ENCODE results near the gene PAMR1. TPM values are rescaled to one million over a fixed set of nuclear protein-coding genes. Genes with fewer than 3 reads are reported as not detected.
A peak's percentile ranks its signal among the peaks of the same experiment; 100 is the strongest.

Gene PAMR1
- total and polyA plus RNA-seq, 2 donors (not counting 1 experiment from before 2014, with no cell fraction given), result 120 to 159 TPM

DNA sequence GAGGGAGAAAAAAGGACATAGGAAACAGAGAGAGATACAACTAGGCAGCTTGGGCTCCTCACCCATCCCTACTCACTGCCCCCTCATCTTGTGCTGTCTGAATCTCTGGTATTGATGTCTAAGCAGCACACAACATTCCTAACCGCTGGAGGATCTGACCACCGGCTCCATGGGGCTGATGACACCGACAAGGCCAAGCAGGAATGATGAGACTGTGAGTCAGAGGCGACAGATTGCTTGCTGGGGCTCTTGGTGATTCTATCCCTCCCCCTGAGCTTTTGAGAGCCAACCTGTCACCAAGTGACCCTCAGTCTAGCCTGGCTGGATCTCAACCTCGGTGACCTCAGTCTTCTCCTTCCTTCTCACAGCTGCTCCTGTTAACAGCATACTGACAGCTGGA, 13.8 kb downstream of the PAMR1 start:
- Histone ChIP-seq H3K9ac (ENCODE audit: insufficient read depth, low read length) (no peak overlapping the region), H2AFZ (ENCODE audit: low read length) (no peak overlapping the region), H3K4me1 (ENCODE audit: control insufficient read depth, extremely low read depth, insufficient read depth, low read length) (peaks cover 15% of the 10 kb centered on the region)

GRCh38 chr11:35507688-35508087, 17.7 kb downstream of the PAMR1 start:
- no peaks in the 10 kb centered on the region for H3K27me3 ChIP-seq (ENCODE audit: control insufficient read depth, insufficient read depth, low read length)
- H2AFZ ChIP-seq (ENCODE audit: low read length), result no peak overlapping the region
- H4K20me1 ChIP-seq (ENCODE audit: control insufficient read depth, extremely low read depth, insufficient read depth, low read length), result no peaks in the 10 kb centered on the region
- H3K79me2 ChIP-seq (ENCODE audit: control insufficient read depth, insufficient read depth, low read length), result no peaks in the 10 kb centered on the region
- no peak overlapping the region for H3K9ac ChIP-seq (ENCODE audit: insufficient read depth, low read length)
- H3K27ac ChIP-seq (ENCODE audit: insufficient read depth, low read length), result no peak overlapping the region
- no peak for DNase-seq (ENCODE audit: low read depth in 2 of 2)
- no peak overlapping the region for H3K4me2 ChIP-seq (ENCODE audit: extremely low read depth, insufficient read depth, low read length)
- TF ChIP-seq CTCF (conservative IDR thresholded peaks at IDR 0.05 in 1 of 2, IDR thresholded peaks at IDR 0.05 in 1 of 2; ENCODE audit: low read depth in 1 of 2, low read length in 2 of 2) (no peak), EZH2 (IDR thresholded peaks at IDR 0.05; ENCODE audit: low read length, missing control alignments) (no peak)
- H3K4me3 ChIP-seq (replicated peaks in 1 of 4; ENCODE audit: control extremely low read depth in 1 of 4, insufficient read depth in 1 of 4, low read depth in 3 of 4, low read length in 4 of 4), result no peak overlapping the region
- H3K4me1 ChIP-seq (ENCODE audit: control insufficient read depth, extremely low read depth, insufficient read depth, low read length), result peaks cover 9% of the 10 kb centered on the region
- no peaks in the 10 kb centered on the region for H3K9me3 ChIP-seq (ENCODE audit: control insufficient read depth, insufficient read depth, low read depth, low read length)
- H3K36me3 ChIP-seq (ENCODE audit: control insufficient read depth, insufficient read depth, low read length), result no peaks in the 10 kb centered on the region

More for the DNA sequence above, 13.8 kb downstream of the PAMR1 start:
- Histone ChIP-seq H3K27ac (ENCODE audit: insufficient read depth, low read length) (peak overlapping the region; percentile 33), H3K4me2 (ENCODE audit: extremely low read depth, insufficient read depth, low read length) (no peak overlapping the region), H3K79me2 (ENCODE audit: control insufficient read depth, insufficient read depth, low read length) (no peaks in the 10 kb centered on the region), H4K20me1 (ENCODE audit: control insufficient read depth, extremely low read depth, insufficient read depth, low read length) (no peaks in the 10 kb centered on the region), H3K27me3 (ENCODE audit: control insufficient read depth, insufficient read depth, low read length) (no peaks in the 10 kb centered on the region), H3K36me3 (ENCODE audit: control insufficient read depth, insufficient read depth, low read length) (no peaks in the 10 kb centered on the region), H3K4me3 (replicated peaks in 1 of 4; ENCODE audit: control extremely low read depth in 1 of 4, insufficient read depth in 1 of 4, low read depth in 3 of 4, low read length in 4 of 4) (no peak overlapping the region), H3K9me3 (ENCODE audit: control insufficient read depth, insufficient read depth, low read depth, low read length) (no peaks in the 10 kb centered on the region)
- TF ChIP-seq CTCF (conservative IDR thresholded peaks at IDR 0.05 in 1 of 2, IDR thresholded peaks at IDR 0.05 in 1 of 2; ENCODE audit: low read depth in 1 of 2, low read length in 2 of 2), result no peak
- no peak for TF ChIP-seq EZH2 (IDR thresholded peaks at IDR 0.05; ENCODE audit: low read length, missing control alignments)
- peak; percentile 41 to 91 for DNase-seq (ENCODE audit: low read depth in 2 of 2)

DNA sequence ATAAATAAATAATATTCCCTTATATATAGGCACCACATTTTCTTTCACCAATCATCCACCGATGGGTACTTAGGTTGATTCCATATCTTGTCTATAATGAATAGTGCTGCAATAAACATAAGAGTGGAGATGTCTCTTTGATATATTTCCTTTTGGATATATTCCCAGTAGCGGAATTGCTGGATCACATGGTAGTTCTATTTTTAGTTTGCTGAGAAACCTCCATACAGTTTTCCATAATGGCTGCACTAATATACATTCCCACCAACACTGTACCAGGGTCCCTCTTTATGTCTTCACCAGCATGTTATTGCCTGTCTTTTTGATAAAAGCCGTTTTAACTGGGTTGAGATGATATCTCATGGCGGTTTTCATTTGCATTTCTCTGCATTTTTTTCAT, 23.6 kb downstream of the PAMR1 start:
- peak in 1 of 2 donors; percentile 44 for DNase-seq (ENCODE audit: low read depth in 2 of 2)
- H3K36me3 ChIP-seq (ENCODE audit: control insufficient read depth, insufficient read depth, low read length), result no peaks in the 10 kb centered on the region
- no peak overlapping the region for H3K9ac ChIP-seq (ENCODE audit: insufficient read depth, low read length)
- H3K9me3 ChIP-seq (ENCODE audit: control insufficient read depth, insufficient read depth, low read depth, low read length), result no peaks in the 10 kb centered on the region
- TF ChIP-seq CTCF (conservative IDR thresholded peaks at IDR 0.05 in 1 of 2, IDR thresholded peaks at IDR 0.05 in 1 of 2; ENCODE audit: low read depth in 1 of 2, low read length in 2 of 2) (no peak), EZH2 (IDR thresholded peaks at IDR 0.05; ENCODE audit: low read length, missing control alignments) (no peak)
- no peaks in the 10 kb centered on the region for H3K27me3 ChIP-seq (ENCODE audit: control insufficient read depth, insufficient read depth, low read length)
- H3K4me3 ChIP-seq (replicated peaks in 1 of 4; ENCODE audit: control extremely low read depth in 1 of 4, insufficient read depth in 1 of 4, low read depth in 3 of 4, low read length in 4 of 4), result no peak overlapping the region
- no peak overlapping the region for H3K27ac ChIP-seq (ENCODE audit: insufficient read depth, low read length)
- no peaks in the 10 kb centered on the region for H3K4me1 ChIP-seq (ENCODE audit: control insufficient read depth, extremely low read depth, insufficient read depth, low read length)
- no peak overlapping the region for H2AFZ ChIP-seq (ENCODE audit: low read length)
- H3K4me2 ChIP-seq (ENCODE audit: extremely low read depth, insufficient read depth, low read length), result no peak overlapping the region
- H4K20me1 ChIP-seq (ENCODE audit: control insufficient read depth, extremely low read depth, insufficient read depth, low read length), result no peaks in the 10 kb centered on the region
- H3K79me2 ChIP-seq (ENCODE audit: control insufficient read depth, insufficient read depth, low read length), result no peaks in the 10 kb centered on the region

All from fibroblast of lung (primary cell).